Suppressor macrophage treated with lipopolysaccharide for 4 hours (primary cell): Measurements from ENCODE around the gene ZFP36L2.
"Not testable (repeated sequence)": the region's sequence is repeated elsewhere in the genome, so short reads cannot be mapped to it uniquely, and the experiment has no call there.

Source experiments
- DNase-seq: peaks from one replicate; pipeline ENCODE4 v3.0.0-alpha.2; 2020

The ZFP36L2 gene

DNA sequence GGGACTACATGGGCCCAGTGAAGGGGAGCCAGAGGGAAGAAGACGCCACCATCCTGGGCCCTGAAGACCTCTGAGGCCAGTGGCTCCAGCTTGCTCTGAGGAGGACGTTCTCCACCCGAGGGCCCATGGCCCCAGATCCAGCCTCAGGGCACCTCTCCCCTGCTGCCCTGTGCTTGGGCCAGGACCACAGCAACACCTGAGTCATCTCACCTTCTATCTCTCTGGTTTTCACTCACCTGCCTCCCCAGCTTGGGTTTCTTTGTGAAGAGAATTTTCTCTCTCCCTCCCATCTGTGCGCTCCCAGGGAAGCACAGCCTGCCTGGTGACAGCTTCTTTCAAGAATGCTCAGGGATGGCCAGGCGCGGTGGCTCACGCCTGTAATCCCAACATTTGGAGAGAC lies 19.8 kb downstream of the ZFP36L2 start:
- no peak for DNase-seq

GRCh38 chr2:43203373-43203772 lies 23.0 kb downstream of the ZFP36L2 start:
- no peak for DNase-seq

- no peak for DNase-seq
These were observed 24.1 kb downstream of the ZFP36L2 start for GRCh38 chr2:43202289-43202688.

DNA sequence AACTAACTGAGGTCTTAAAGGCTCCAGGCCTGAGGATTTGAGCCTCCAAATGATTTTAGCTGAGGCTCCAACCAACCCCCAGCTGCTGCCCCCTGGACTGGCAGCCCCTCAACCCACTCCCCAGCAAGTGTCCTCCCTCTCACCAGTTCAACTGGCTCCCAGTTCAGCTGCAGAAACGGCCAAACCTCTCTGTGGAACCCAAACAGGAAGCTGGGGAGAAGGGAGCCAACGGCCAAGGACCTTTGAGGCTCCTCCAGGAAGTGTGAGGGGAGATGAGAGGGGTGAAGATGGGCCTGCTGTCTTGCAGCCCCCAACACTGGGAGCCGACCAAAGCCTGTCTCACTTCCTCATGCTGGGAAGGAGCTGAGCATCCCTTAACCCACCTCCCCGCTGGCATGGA lies 24.9 kb downstream of the ZFP36L2 start:
- no peak for DNase-seq

DNA sequence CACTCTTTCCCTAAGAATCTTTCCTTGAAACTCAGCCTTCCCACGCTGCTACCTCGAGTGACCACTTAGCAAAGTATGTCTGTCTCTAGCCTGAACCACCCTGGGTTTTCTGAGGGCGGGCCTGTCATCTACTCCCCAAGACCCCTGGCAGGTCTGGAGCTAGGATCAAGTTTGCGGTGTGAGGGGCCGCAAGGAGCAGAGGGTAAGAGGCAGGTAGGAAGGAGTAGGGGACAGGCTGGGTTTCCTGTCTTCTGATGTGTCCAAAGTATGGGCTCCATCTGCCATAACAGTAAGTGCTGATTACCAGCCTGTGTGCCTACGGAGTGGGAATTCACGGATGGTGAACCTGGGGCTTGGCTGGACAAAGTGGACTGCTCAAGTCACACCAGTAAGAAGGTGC lies 25.4 kb downstream of the ZFP36L2 start:
- no peak for DNase-seq

- DNase-seq: no peak
These were observed 26.6 kb downstream of the ZFP36L2 start for GRCh38 chr2:43199492-43200488.

- DNase-seq: no peak
These were observed 28.1 kb downstream of the ZFP36L2 start for GRCh38 chr2:43198263-43198662.

GRCh38 chr2:43197588-43197896 lies 28.9 kb downstream of the ZFP36L2 start:
- DNase-seq: no peak

DNA sequence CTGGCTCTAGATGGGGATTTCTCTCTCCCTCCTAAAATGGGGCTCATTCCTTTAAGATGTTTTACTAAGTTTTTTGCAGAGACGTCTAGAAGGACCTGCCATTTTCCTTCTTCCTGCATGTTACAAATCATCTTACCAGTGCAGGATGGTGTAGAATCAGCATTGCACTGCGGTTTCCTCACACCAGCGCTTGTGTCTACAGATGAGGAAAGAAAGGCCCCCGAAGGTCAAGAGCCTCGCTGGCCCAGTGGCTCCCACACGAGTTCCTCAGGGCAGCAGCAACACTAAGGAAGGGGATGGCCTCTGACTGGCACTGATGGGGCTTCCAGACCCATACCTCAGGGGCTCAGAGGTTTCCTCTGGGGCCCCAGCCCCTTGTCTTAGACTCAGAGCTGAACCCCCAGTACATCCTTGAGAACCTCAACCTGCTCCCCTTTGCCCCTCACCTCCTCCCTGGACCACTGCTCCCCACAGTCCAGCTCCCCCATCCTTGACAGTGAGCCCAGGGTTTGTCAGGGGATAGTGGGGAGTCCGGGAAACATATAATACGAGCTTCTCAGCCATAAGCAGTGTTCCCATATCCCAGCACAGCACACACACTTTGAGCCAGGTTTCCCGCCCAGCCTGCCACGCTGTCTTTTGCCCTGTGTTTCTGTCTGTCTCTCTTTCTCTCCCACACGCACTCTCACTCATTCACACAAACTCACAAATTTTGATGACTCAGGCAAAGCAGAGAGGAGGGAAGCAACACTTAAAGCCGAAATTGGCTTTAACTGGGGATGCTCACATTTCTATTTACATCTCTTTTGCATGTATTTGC lies 29.4 kb downstream of the ZFP36L2 start:
- peak; percentile 46 for DNase-seq

- no peak for DNase-seq
These were observed 32.1 kb downstream of the ZFP36L2 start for GRCh38 chr2:43194121-43194869.

GRCh38 chr2:43193652-43194120 lies 32.7 kb downstream of the ZFP36L2 start:
- DNase-seq: no peak

DNA sequence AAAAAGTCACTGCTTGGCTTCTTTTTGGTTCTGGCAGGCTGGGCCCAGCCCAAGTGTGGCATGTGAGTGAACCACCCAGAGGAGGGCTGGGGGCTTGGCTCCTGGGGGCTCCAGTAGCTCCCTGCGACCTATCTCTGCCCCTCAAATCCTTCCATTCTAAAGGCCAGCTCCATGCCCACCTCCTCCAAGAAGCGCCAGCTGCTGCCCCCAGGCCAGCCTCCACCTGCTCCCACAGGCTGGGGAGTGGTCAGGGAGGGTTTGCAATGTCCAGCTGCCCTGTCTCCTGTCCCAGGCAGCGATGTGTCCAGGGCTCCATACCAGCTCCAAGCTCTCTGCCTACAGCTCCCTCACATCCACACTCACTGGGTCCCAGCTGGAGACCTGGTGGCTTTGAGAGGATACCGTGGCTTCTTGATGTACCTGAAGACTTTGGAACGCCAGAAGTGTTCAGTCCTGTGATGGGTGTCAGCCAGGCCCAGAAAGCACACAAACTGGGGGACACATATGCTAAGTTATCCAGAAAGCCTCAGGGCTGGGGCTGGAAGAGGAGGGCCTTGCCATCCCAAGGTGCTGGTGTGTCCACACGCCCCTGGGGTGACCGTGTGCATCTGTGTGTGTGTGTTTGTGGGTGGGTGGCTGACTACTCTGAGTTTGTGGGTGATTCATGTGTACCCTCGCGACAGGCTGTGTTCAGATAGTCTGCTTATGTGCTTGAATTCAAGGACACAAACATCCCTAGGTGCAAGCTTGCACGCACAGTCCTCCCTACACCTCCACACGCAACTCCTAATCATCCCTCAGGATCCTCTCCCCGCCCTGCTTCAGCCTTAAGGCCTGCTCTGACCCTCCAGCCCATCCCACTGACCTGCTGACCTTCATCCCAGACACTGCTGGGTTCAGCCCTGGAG lies 33.4 kb downstream of the ZFP36L2 start:
- DNase-seq: no peak

GRCh38 chr2:43191947-43192516 lies 34.4 kb downstream of the ZFP36L2 start:
- peak; percentile 31 for DNase-seq

- DNase-seq: peak; percentile 22
These were observed 35.9 kb downstream of the ZFP36L2 start for GRCh38 chr2:43190311-43191052.

DNA sequence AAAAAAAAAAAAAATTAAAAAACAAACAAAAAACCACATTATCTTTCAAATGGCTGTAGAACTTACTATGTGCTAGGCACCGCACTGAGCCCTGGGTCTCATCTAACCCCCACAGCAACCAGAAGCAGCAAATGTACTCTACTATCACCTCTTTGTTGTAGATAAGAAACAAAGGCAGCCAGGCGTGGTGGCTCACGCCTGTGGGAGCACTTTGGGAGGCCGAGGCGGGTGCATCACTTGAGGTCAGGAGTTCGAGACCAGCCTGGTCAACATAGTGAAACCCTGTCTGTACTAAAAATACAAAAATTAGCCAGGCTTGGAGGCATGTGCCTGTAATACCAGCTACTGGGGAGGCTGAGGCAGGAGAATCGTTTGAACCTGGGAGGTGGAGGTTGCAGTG lies 36.5 kb downstream of the ZFP36L2 start:
- DNase-seq: not testable (repeated sequence)

GRCh38 chr2:43188561-43189386 lies 37.6 kb downstream of the ZFP36L2 start:
- no peak for DNase-seq

- no peak for DNase-seq
These were observed 39.6 kb downstream of the ZFP36L2 start for GRCh38 chr2:43186679-43187374.

- no peak for DNase-seq
These were observed 40.1 kb downstream of the ZFP36L2 start for GRCh38 chr2:43186321-43186678.

GRCh38 chr2:43185146-43185545 lies 41.3 kb downstream of the ZFP36L2 start:
- no peak for DNase-seq
